Activated naive CD4-positive, alpha-beta T cell treated with anti-CD3 and anti-CD28 coated beads, Interleukin-2, amount 50 U/mL, for 16 hours (primary cell): ENCODE results near the gene CLCNKB.
"Not testable (repeated sequence)": the region's sequence is repeated elsewhere in the genome, so short reads cannot be mapped to it uniquely, and the experiment has no call there.

ENCODE experiments used
- DNase-seq: peaks from one replicate; pipeline ENCODE4 v3.0.0-alpha.2; 2020

Gene CLCNKB

GRCh38 chr1:16015960-16016901 lies 27.4 kb upstream of the CLCNKB start:
- no peak for DNase-seq

- DNase-seq: no peak
Measured at GRCh38 chr1:16017076-16017460, 26.5 kb upstream of the CLCNKB start.

- no peak for DNase-seq
Measured at GRCh38 chr1:16017461-16018303, 25.9 kb upstream of the CLCNKB start, which contains the start of gene HSPB7. Gene HSPB7, minus strand, starts transcription at chr1:16018043. Its CDS starts 80 bp downstream, at chr1:16017963.

GRCh38 chr1:16018308-16018707 lies 25.3 kb upstream of the CLCNKB start:
- no peak for DNase-seq

DNA sequence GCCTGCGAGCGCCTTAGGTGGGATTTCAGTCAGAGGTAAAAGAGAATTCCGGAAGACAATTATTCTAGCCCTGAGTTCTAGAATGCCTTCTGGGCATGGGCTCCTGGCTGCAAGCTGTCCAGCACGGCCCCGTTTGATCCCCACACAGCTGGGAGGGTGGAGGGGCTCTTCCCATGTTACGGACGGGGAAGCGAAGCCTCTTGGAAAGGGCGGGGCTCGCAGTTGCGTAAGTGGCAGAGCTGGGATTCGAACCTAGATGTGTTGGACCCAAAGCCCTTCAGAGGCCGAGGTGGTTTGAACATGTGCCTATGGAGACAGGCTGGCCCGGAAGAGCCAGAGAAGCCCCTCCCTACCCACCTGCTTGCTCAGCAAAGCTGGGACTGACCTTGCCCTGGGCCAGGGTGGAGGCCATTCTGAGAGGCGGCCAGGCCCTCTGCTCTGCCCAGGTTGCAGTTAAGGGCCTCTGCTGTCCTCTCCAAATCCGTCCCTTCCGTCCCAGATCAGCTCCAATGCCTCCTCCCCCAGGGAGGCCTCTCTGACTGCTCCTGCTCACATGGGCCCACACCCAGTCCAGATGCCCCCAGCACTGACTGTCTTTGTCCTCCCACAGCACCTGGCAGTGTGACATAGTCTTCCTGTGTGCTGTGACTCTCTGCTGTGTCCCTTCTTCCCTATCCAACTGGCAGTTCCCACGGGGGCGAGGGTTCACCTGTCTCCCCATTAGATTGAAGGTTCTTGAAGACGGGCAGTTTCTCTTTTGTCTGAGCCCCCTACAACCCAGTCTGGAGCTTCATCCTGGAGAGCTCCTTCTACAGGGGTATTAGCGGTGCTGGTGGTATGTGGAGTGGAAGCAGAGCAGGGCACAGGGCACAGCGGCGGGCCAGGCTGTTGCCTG lies 24.6 kb upstream of the CLCNKB start:
- no peak for DNase-seq

DNA sequence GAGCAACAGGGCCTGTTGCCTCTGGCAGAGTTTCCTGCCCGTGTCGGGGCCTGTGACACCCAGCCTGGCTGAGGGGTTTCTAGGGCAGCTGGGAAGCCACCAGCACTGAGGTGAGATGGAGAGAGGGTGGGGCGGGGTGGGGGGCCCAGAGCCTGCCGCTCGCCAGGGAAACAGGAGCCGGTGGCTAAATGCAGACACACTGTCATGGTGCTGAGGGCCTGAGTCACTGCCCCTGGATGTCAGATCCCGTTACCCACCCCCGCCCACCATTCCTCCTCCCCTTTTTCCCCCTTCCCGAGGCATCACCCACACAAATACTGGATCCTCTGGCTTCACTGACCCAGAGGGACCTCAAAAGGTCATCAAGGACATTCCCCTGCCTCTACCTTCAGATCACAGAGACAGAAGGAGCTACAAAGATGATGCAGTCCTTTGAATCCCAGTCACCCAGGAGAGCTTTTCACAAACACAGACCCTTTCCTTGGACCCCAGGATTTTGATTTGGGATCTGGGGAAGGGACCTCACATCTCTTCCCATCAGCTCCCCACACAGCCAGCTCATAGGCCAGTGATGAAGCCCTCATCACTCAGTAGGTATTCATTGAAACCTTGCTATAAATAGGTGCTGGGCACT lies 23.8 kb upstream of the CLCNKB start:
- DNase-seq: no peak

- DNase-seq: no peak
Measured at GRCh38 chr1:16020325-16020724, 23.3 kb upstream of the CLCNKB start.

DNA sequence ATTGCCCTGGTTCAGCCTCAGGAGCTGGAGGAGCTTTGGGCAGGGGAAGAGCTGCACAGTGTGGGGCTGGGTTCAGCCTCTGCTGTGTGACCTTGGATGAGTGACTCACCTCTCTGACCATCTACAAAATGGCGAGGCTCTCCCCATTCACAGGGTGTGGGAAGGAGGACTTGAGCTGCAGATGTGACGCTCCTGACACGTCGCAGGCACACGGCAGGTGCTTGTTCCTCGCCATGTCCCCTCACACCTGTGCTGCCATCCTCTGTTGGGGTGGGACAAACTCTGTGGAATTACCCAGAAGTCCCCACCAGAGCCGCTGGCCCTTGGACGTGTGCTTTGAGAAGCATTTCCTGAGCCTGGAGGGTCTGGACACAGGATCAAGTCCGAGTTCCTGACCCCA lies 22.7 kb upstream of the CLCNKB start:
- DNase-seq: not testable (repeated sequence)

DNA sequence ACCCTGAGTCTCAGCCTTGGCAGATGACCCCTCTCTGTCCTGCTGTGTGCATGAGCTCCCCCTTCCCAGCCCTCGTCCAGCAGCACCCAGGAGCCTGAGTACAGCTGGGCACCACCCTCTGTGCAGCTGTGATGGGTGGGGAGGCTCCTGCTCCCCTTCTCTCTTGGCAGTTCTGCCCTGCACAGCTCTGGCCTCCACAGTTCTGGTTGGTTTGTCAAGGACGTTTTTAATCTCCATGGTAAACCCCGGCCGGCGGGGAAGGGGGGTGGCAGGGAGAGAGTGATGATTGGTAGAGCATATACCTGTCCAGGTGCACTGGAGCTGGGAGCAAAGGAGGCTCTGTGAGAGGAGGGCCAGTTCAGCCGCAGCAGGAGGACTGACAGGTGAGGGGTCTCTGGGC lies 21.9 kb upstream of the CLCNKB start, which contains the start of gene CLCNKA:
Gene CLCNKA (plus strand): TSS at position 356 of the 400 bp plus-strand sequence. CDS start 584 bp downstream, outside the sequence.
- no peak for DNase-seq

- DNase-seq: no peak
Measured at GRCh38 chr1:16022393-16022792, 21.2 kb upstream of the CLCNKB start.

- no peak for DNase-seq
Measured at GRCh38 chr1:16023050-16023653, 20.4 kb upstream of the CLCNKB start.

GRCh38 chr1:16026302-16026701 lies 17.3 kb upstream of the CLCNKB start:
- not testable (repeated sequence) for DNase-seq

DNA sequence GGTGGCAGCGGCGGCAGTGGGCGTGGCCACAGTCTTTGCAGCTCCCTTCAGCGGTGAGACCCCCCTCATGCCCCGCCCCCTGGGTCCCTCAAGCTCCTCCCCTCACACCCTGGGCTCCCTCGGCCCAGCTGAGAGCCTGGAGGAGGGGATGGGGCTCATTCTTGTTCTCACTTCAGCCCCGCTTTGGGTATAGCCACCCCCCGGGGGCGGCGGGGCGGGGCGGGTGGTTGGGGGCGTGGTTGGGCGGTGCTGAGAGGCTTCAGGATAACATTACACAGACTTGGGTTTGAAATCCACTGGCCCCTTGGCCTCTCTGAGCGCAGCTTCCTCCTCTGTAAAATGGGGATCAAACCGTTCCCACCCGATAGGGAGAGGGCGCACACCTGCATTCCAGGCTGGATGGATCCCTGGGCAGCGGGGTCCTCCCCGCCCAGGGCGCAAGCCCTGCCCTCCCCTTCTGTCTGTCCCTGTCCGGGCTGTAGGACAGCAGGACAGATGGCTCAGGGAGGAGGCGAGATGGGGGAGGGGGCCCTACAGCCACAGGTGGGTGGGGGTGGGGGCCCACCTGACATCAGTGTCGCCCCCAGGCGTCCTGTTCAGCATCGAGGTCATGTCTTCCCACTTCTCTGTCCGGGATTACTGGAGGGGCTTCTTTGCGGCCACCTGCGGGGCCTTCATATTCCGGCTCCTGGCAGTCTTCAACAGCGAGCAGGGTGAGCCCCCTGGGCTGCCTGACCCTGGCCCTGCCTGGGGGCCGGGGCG lies 16.7 kb upstream of the CLCNKB start:
- peak; percentile 57 for DNase-seq

- no peak for DNase-seq
Measured at GRCh38 chr1:16028237-16029002, 15.2 kb upstream of the CLCNKB start.

DNA sequence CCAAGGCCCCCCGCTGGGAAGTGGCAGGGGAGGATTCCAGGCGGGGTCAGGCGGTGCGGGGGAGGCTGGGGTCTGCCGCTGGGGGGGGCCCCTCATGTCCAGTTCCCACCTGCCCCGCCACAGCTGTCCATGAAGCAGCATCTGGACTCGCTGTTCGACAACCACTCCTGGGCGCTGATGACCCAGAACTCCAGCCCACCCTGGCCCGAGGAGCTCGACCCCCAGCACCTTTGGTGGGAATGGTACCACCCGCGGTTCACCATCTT lies 14.6 kb upstream of the CLCNKB start:
- DNase-seq: not testable (repeated sequence)

GRCh38 chr1:16029288-16029687 lies 14.3 kb upstream of the CLCNKB start:
- DNase-seq: no peak

- no peak for DNase-seq
Measured at GRCh38 chr1:16031551-16031950, 12.0 kb upstream of the CLCNKB start.

GRCh38 chr1:16032388-16033102 lies 11.0 kb upstream of the CLCNKB start:
- peak; percentile 64 for DNase-seq

DNA sequence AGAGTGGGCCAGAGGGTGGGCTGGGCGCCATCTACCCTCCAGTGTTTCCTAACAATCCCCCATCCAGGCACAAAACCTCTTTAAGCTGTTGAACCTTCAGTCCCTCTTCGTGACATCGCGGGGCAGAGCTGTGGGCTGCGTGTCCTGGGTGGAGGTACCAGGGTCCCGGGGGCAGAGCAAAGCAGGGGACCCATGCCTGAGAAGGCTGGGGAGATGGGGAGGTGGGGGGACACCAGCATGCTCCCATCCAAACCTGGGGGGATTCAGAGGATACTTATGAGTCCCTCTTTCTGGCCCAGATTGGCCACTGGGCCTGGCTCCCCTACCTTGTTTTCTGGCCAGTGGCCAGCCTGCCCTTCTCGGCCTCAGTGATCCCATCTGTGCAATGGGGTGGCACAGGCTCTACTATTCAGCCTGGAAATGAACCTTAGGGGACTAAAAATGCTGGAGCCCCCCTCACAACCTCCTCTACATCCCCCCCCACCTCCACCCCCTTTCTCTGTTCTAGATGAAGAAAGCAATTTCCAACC lies 10.4 kb upstream of the CLCNKB start:
- DNase-seq: not testable (repeated sequence)
